NCI-H446 treated with DMSO at 0.1 percent for 48 hours (cell line): Measurements from ENCODE around the gene PGLYRP4.
"Not testable (repeated sequence)": the region's sequence is repeated elsewhere in the genome, so short reads cannot be mapped to it uniquely, and the experiment has no call there.

Source experiments
- DNase-seq: peaks from one replicate; lab custom pipeline; 2025; lab: John Stamatoyannopoulos, UW

PGLYRP4 gene

DNA sequence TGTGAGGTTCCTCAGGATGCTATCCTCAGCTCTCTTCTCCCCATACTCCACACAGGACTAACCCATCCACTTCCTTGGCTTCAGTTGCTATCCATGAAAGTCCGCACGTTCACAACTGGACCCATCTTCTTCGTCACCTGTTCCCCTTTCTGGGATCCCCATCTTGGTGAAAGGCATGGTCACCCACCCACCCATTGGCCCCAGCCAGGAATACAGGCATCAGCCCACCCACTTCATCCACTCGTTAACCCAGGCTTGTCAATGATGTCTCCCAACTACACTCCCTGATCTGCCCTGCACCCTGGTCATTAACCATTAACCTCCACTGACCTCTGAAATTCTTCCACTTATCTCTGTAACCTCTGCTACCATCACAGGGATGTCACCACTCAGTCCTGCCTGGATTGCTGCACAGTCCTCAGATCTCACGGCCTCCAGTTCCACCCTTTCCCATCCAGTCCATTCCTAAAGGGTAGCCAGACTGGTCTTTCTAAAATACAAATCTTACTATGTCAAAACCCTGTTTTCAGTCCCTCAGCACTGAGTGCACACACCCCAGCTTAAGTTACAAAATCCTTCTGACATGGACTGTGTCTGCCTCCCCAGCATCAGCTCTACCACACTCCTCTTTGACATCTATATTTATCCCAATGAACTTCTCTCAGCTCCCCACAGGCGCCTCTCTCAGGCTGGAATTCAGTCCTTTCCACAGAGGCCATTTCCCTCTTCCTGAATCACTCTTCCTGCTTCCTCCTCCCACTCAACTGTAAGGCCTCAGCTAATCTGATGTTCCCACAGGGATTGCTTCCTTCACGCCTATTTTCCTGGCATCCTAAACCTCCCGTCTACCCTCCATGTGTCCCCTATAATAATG is 10.4 kb downstream of the PGLYRP4 start:
- no peak for DNase-seq

DNA sequence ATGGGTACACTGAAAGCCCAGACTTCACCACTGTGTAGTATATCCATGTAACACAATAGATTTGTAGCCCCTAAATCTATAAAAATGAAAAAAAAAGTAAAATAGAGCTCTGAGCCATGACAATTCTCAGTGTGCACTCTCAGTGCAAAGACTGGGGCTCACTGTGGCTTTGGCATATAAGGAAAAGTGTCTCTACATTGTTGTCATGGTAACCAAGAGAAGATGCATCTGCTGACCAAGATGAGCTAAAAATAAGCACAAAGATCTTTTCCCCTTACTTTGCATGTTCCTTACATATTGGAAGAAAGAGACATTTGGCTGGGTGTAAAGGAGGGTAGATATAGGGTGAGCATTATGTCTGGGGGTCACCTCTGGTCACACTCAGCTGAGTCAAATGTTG is 12.0 kb downstream of the PGLYRP4 start:
- DNase-seq: no peak

DNA sequence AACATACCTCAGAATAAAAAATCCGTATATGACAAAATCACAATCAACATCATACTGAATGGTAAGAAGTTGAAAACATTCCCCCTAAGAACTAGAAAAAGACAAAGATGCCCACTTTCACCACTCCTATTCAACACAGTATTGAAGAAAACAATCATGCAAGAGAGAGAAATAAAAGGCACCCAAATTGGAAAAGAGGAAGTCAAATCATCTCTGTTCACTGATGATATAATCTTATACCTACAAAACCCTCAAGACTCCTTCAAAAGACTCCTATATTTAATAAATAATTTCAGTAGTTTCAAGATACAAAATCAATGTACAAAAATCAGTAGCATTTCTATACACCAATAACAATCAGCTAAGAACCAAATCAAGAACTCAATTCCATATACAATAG is 14.7 kb downstream of the PGLYRP4 start:
- no peak for DNase-seq

DNA sequence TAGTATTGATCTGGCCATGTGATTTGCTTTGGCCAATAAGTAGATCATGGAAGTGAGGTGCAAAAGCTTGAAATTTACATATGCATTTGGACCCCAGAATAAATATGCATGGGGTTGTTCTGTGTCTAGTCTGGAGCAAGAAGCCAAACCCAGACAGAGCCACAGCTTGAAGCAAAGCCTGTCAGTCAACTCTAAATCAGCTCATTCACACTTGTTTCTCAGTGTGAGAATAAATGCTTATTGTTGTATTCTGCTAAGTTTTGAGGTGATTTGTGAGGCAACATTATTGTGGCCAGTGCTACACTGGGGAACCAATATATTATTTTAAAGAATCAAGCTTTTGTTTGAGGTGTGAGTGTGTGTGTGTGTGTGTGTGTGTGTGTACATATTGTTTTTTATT is 23.7 kb downstream of the PGLYRP4 start:
- no peak for DNase-seq

DNA sequence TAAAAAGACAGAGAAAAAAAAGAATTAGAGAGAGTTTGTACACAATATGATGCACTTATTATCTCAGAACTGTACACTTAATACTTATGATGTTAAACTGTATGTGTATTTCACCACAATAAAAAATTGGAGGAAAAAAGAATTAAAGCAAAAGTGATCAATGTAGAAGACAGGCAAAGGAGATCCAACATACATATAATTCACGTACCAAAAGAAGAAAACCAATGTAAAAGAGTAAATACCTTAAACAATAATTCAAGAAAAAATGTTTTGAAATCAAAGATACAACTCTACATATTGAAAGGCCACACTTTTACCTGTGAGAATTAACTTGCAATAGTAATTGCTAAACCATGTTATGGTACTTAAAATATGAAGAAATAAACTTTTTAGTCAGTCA is 26.1 kb downstream of the PGLYRP4 start:
- no peak for DNase-seq

DNA sequence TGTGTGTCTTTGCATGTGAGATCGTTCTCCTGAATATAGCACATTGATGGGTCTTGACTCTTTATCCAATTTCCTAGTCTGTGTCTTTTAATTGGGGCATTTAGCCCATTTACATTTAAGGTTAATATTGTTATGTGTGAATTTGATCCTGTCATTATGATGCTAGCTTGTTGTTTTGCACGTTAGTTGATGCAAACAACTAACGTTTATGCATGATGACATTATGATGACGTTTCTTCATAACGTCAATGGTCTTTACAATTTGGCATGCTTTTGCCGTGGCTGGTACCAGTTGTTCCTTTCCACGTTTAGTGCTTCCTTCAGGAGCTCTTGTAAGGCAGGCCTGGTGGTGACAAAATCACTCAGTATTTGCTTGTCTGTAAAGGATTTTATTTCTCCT is 30.5 kb downstream of the PGLYRP4 start:
- DNase-seq: not testable (repeated sequence)

DNA sequence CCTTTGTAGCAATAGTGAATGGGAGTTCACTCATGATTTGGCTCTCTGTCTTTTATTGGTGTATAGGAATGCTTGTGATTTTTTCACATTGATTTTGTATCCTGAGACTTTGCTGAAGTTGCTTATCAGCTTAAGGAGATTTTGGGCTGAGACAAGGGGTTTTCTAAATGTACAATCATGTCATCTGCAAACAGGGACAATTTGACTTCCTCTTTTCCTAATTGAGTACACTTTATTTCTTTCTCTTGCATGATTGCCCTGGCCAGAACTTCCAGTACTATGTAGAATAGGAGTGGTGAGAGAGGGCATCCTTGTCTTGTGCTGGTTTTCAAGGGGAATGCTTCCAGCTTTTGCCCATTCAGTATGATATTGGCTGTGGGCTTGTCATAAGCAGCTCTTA is 32.6 kb downstream of the PGLYRP4 start:
- DNase-seq: not testable (repeated sequence)

DNA sequence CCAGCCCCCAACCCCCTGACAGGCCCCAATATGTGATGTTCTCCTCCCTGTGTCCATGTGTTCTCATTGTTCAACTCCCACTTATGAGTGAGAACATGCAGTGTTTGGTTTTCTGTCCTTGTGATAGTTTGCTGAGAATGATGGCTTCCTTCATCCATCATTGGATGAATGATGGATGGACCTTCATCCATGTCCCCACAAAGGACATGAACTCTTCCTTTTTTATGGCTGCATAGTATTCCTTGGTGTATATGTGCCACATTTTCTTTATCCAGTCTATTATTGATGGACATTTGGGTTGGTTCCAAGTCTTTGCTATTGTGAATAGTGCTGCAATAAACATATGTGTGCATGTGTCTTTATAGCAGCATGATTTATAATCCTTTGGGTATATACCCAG is 34.3 kb downstream of the PGLYRP4 start:
- not testable (repeated sequence) for DNase-seq

DNA sequence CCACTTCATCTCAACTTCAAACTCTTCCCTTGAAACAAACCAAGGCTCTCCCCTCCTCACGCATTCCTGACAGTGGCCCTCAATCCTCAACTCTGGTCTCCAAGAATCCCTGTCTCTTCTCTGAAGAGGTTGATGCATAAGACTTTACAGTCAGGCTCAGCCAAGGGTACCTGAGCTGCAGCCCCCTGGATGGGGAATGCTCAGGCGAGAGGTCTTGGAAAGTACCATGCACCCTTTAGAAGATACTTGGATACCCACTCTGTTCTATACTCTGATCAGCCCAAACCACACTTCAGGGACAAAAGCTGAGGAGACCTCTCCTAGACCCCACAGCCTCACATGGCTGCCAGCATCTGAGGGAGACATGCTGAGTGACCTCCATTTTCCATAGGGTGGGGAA is 35.4 kb downstream of the PGLYRP4 start:
- no peak for DNase-seq

DNA sequence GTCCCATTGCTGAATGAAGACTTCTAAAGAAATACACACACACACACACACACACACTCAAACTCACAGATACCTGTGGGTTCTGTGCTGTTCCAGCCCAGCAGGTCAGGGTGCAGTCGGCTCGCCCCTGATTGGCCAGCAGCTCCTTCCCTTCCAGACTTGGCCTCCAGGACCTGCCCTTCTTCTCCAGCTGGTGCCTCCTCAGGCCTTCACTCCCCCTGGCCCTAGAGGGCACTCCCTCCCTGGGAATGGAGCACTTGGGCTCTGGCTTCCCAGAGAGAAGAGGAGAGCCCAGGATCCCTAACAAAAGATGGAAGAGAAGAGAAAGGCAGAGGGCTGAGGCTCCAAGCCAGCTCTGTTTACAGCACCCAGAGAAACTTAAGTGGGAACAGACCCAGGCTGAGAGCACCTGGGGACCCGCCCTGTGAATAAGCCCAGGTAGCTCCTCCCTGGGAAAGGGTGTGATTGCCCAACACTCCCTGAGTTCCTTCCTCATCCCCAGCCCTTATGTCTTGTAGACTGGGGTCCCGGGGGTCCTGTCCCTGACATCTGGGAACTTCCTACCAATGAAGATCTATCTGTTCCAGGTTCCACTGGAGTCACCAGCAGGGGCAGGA is 36.0 kb downstream of the PGLYRP4 start, which contains the start of gene PGLYRP3:
Gene PGLYRP3, minus strand, starts transcription at position 383 of the 617 bp plus-strand sequence. CDS start 2,287 bp downstream, outside the sequence.
- DNase-seq: no peak

DNA sequence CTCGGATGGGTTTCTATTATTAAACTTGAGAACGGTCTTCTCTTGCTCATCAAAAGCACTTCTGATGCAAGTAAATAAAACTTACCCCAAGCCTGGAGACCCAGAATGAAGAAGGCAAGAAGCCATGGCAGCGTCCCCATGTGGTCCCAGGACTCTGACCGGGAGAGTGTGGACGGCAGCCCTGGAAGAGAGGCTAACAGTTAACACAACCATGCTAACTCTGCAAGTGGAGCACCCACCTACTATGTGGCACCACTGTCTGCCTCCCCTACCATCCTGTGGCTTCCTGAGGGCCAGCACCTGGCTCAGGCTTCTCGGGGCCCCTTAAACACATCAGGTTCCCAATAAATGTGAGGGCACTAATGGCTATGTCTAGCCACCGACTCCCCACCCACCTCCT is 38.1 kb downstream of the PGLYRP4 start:
- DNase-seq: no peak

DNA sequence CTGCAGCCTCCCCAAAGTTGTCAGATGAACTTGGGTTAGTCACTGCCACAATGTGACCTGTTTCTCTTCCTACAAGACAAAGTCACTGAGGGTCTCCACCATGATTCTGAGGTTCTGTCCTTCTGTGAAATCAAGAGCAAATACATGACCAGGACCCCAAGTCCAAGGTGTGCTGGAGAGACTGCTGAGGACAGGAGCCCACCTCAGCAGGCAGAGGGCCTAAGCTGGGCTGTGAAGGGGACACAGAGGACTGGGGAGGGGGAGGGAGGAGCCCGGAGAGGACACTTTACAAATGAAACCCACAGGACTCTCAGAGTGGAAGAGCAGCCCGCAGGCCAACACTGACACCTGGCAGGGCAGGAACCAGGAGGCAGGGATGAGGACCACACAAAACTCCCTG is 39.2 kb downstream of the PGLYRP4 start:
- no peak for DNase-seq

DNA sequence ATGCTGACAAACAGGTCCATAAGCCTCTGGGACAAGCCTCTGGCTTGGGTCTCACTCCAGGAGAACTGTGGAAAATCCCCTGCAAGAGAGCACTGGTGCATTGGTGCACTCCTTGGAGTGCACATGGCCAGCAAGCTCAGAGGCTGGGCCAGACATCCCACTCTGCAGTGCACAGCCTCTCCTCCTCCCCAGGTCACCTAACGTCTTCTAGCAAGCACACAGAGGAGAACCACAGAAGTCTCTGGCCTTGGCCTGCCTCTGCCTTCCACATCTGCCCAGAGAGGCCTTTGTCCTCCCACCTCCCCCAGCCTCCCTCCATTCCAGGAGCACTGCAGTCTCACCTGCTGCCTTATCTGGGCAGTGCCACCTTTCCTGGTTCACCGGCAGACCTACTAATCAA is 40.1 kb downstream of the PGLYRP4 start:
- no peak for DNase-seq

DNA sequence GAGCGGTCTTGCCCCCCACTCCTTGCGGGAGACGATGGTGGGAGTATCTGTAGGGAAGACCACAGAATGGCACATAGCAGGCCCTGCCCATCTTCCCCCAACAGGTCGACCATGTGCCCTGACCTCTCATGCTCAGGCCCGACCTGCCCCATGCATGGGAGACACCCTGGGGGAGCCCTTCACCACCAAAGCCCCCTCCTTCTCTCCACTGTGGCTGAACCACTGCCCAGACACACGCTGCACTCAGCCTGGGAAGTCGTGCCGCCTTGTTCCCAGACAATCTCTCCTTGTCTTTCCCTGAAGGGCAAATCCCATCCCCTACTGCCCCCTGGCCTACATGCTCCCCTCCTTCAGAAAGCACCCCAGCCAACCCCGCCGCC is 41.4 kb downstream of the PGLYRP4 start:
- DNase-seq: no peak

DNA sequence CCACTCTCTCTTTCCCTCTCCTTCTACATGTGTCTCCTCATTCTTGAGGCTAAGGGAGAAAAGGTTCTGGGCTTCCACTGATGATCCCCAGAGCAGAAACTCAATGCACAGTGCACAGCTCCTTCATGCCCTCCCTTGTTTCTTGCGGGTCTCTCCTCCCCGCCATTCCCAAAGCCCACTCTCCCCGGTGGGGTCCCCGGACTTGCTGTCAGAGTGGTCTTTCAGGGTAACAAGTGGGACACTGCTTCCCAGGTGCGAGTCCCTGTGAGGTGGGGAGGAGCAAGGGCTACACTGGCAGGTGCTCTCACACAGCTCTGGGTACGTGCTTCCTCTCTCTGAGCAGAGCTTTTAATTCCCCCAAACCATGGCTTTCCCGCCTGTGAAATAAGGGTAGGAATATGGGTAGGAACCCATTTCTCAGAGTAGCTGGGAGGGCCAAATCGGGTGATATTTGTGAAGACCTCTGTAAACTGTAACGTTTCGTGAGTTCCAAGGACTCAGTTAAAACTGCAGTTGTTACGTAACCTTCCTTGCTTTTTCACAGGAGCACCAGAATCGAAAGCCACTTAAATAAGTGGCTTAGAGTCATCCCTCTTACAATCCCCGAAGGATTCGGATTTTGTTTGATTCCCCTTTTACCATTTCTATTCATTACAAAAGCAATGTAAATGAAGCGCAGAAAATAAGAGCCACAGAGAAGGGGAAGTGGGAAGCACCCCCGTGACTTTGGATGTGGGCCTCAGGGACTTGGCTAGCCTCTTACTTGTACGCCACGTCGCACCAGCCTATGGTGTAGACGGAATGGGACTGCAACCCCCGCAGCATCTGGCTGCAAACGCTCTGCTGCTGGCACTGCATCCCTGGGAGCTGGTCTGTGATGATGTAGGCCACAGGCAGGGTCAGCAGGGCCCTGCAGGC is 42.1 kb downstream of the PGLYRP4 start:
- no peak for DNase-seq

DNA sequence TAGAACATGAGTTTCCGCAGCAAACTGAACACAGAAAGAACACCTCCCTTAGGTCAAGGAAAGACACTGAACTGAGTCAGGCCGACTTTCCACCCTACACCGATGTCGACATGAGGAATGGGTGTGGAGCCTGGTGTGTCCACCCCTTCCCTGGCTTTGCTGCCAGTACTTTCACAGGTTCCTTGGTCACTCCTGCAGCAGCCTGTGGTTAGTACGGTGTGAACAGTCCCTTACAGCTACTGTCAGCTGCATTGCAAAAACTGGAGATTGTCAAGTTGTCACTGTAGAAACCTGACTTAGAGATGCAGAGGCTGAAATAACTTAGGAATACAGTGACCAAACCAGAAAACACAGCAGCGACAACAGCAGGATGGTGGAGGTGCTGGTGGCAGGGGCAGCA is 43.0 kb downstream of the PGLYRP4 start:
- DNase-seq: no peak

DNA sequence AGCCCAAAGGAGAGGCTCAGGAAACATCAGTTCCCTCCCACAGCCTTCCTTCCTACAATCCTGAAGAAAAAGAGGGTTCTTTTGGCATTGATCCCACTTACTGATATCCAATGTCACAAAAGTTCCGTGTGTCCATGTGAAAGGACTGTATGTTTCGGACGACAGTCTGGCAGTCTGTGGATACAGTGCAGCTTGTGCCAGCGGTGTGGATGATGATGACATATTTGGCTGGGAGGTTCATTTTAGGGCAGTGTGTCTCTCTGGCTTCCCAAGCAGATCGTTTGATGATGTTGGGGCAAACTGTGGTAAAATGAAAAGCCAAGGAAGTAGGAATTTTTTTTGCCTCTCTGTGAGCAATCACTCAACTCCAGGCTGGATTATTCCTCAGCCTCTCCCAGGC is 46.3 kb downstream of the PGLYRP4 start:
- no peak for DNase-seq

DNA sequence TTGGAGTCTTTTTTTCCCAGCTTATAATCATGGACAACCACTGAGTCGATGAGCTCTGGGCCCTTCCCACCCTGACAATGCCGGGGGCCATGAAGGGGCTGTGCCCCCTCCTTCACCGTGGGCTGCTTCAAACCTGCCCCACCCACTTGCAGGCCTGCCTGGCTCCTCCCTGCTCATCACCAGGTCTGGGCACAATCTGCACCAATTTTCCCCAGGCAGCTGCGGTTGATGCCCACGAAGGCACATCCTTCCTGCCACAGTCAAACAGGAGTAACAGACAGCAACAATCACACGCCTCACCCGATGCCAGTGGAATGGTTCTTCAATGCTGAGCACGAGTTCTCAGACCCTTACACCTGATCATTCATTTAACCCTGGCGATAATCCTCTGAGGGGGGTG is 54.8 kb downstream of the PGLYRP4 start:
- DNase-seq: no peak

DNA sequence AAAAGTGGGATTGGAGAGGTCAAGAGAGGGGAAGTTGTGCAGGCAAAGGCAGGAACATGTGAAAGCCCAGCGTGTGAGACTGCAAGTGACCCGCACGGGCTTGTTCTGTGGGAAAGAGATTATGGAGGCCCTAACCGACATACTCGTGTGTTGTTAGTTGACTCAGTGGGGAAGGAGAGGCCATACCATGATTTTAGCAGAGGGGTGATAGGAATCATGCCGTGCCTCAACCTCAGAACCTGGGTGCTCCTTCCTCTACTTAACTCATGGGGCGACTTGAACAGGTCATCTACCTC is 55.2 kb downstream of the PGLYRP4 start:
- no peak for DNase-seq

DNA sequence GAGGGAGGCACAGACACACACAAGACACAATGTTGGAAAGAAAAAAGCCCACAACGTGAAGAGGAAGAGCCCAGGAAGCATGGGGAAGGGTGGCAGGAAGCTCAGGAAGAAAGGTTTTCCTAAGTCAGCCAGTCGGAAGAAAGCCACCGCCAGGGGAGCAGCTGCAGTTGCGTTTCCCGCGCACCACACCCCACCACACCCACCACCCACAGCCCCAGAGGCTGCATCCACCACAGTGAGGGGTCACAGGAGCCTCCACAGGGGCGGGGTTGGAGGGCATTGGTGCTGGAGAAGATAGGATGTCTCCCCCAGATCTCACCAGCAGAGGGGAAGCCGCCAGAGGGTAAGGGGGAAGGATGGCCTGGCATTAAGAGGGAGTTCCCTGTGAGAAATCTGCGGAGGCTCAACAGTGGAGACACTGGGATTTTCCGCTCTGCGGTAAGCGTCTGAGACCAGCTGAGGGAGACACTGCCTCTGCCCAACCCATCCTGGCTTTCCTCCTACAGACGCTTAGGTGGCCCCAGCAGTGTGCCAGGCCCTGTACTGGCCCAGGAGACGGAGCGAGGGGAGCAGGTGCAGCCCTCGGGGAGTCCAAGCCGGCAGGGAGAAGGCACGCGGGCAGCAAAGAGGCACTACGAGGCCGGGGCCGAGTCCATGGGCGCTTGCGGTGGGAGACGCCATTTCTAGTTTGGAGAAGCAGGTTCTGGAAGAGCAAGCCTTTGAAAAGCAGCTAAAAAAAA is 55.7 kb downstream of the PGLYRP4 start:
- DNase-seq: no peak

DNA sequence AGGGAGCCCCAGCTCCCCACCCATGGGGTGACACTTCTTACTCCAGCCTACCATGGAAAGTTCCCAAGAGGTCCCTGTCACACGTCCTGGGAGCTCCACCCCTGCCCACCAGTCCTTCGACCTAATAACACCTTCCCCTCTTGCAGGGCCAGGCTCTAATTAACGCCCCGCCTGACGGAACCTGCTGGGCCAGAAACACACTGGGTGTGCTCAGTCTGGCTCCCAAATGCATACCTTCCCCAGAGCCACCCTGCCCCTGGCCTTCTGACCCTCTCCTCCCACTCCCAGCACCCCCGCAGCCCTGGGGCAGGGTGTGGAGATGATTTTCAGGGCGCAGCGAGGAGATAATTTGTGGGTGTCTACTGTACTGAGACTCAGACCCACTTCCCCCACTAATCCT is 56.5 kb downstream of the PGLYRP4 start:
- DNase-seq: no peak

DNA sequence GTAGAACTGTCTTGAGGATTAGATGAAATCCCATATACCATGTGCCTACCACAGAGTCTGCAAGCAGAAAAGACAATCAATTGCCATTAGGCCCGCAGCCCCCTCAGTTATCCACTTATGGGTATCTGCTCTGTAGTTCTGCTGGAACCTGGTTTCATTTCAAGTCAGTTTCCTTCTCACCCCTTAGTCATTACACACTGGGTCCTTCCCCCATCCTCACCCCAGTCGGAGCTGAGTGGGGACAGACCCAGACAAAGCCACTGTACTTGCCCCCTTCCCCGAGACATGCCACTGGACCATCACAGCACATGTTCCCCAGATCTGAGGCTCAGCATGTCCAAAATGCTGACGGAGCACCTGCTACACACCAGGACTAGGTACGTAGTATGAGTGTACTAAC is 57.1 kb downstream of the PGLYRP4 start:
- DNase-seq: no peak
